Mucosa of gallbladder (tissue), 1 donor: Measurements from ENCODE around the gene DISC1. TPM values are rescaled to one million over a fixed set of nuclear protein-coding genes. Genes with fewer than 3 reads are reported as not detected.

Experiments
- DNase-seq: peaks from one replicate; pipeline ENCODE4 v3.0.0-alpha.2; 2020; ENCODE audit warnings: low spot score
- total RNA-seq: library from RNA; stranded (reverse); gene quantifications from one replicate; pipeline ENCODE4 v1.2.1, GENCODE V29; 2021
- donor health status: DM: no; HTN: no; CAD: no.

The DISC1 gene
- total RNA-seq, 1 donor from 2014 or later = 10.8 TPM

DNA sequence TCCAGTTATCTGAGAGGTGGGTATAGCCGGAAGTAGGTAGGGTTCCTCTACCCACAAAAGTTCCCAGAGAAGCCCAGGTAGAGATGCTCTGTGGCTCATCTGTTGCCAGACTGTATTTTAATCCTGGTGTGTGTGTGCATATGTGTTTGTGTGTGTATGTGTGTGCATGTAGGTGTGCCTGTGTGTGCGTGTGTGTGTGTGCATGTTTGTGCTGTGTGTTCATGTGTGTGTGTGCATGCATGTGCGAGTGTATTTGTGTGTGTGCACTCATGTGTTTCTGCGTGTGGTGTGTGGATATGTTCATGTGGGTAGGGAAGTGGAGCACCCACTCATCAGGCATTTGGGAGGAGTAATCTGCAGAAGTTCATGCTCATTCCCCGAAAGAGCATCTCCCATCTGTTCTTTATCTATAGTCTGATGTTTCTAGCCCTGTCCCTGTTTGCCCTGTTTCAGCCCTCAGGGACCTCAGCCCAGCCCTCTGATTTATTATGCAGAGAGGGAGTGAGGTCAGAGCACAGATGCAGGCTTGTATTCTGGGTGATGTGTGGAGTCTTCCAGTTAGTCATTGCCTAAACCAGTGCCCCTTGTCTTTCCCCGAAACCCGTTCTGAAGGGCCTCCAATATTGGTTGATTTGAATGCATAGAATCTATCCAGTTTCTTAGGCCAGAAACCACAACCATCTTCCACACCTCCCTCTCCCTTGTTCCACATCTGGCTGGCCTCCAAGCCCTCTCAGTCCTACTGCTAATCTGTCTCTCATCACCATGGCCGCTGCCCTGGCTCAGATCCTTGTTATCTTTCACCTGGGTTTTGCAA lies 69.1 kb downstream of the DISC1 start:
- DNase-seq = no peak

DNA sequence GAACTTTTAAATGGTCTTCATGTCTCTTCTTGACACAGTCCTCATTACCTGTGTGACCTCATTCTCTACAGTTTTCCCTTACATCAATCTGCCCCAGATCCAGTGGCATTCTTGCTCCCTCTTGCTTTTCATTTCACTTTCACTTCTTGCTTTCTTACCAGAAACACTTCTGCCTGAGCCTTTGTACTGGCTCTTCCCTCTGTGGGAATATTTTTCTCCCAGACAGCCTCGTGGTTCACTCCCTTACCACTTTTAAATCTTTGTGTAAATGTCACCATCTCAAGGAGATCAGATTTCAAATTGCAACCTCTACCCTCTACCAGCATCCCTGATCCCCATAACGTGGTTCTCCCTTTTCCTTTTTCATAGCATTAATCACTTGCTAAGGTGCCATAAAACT lies 73.2 kb downstream of the DISC1 start:
- no peak for DNase-seq

DNA sequence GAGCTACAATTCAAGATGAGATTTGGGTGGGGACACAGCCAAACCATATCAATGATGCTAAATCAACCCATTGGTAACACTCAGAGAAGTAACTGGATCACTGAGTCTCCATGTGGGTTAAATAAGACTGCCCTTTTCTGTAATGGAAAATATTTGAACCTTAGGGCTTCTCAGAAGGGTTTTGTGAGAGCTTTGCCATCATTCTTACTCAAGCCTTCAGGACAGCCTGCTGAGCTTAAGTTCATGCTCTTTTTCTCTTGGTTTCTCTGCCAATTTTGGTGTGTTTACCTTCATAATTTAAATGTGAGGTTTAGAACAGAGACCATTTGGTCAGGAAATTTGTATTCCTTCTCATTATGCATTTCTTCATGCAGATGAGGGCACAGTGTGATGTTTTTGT lies 74.7 kb downstream of the DISC1 start:
- DNase-seq = no peak

DNA sequence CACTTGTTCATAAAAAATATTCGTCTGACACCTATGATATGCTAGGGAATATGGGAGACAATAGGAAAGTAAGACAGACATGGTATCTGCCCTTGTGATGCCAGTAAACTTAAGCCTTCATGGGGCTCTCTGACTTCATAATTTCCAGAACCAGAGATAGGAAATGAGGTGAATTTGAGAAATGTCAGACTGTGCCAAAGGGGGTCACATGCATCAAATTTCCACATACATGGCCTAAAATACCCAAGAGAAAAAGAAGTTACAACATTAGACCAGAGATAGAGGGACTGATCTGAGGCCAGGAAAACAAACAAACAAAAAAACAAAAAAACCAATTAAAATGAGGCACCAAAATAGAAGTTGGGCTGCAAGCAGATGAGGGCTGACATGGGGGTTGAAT lies 75.7 kb downstream of the DISC1 start:
- DNase-seq = no peak

GRCh38 chr1:231702804-231703203 lies 76.2 kb downstream of the DISC1 start:
- DNase-seq = no peak

- DNase-seq = no peak
Observed at GRCh38 chr1:231705806-231706760, 79.5 kb downstream of the DISC1 start.

DNA sequence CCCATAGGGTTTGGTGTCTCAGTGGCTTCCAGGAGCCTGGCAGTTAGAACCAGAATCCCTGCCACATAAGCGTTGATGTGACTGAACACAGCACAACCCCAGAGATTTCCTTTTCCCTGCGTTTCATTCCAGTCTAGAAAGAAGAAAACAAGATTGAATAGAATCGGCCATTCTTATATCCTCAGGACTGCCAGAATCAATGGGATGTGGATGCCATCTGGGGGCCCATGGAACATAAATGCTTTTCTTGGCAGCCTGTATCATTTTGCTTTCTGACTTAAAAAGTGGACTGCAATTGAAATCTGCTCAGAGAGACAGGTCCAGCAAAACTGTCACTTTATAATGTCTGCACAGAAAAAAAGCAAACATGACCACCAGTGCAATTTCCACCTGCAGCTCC lies 80.3 kb downstream of the DISC1 start:
- no peak for DNase-seq

DNA sequence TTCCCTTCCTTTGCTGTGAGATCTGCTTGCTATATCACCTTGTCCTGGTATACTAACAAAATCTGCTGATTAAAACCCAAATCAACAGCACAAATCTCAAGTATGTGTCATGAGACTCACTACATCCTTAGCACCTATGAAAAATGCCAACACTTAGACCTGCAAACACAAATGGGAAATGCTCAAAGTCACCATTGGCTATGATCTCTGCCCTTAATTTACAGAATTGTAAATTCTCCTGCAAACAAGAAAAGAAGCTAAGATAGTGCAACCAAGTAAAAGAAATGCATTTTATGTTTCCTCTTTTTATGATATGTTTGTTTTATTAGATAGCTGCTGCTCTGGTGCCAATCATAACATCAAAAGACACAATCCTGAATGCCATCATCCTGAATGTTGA lies 80.8 kb downstream of the DISC1 start:
- DNase-seq = no peak

DNA sequence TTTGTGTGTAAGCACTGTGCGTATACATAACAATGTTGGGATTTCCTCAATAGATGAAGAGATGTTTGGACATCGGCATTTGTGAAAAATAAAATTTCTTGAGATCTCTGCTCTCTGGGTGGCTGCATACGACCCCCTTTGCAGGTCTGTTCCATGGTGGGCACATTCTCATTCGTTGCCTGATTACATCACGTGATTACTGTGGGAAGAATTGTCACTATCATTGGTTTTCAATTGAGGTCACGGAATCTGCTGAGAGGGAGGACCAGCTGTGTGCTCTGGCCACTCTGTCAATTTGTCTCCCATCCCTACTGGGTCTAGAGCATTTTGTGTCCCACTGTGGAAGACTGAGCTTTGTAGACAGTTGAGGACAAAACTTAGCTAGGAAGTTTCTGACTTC lies 81.8 kb downstream of the DISC1 start:
- DNase-seq = no peak

- no peak for DNase-seq
Observed at GRCh38 chr1:231714440-231714839, 87.8 kb downstream of the DISC1 start.

GRCh38 chr1:231715816-231716722 lies 89.5 kb downstream of the DISC1 start:
- no peak for DNase-seq

- DNase-seq = no peak
Observed at GRCh38 chr1:231716879-231717278, 90.3 kb downstream of the DISC1 start.

DNA sequence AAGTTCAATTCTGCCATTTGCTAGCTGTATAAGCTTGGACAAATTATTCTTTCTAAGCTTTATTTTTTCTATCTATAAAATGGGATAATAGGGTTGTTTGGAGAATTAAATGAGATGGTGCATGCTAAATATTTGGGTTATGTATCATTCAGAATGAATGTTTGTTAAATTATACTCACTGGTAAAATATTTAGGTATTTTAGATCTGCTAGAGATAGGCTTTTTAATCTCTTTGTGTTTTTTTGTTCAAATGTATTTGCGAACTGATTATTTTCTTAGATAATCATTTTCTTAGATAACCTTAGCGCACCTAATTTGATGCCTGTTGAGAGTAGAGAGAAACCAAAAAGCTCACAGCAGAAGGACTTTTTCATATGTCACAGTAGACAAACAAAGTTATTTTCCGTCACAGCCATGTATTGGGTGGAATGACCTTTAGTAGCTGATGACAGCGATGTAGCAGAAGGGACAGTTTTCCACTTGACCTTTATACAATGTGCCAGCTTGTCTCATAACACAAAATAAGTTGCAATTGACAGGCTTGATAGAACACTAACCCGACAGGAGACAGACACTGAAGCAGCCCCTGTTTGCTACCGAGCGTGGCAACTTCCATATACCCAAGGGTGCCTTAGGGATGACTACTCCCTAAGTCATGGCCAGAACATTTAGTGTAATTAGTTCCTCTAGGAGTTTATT lies 93.0 kb downstream of the DISC1 start:
- DNase-seq = no peak

DNA sequence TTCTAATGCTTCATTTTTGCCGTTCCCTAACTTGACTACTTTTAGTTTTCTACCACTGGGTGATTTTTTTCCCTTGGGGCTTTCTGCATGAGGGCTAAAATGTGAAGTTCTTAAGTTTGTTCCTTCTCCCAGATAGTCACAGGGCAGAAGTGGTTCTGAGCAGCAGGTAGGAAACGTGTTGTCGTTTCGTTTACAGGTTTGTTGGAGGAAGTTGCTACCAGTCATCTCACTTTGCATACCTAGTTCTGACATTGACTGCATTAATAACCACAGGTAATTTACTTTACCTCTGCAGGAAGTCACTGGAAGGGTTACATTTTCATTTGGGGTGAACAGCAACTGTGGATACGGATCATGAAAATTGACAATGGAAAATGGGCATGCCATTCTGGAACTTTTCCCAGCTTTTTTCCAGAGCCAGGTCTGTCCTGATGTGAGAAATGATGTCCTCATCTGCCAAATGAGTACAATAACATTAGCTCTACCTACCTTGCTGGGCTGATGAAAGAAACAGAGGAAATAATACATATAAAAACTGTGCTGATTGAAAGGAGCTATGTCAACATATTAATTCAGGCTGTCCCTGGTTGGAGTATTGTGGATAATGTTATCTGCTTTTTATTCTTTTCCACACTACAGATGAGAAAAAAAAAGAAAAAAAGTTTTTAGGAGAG lies 94.2 kb downstream of the DISC1 start:
- DNase-seq = no peak

DNA sequence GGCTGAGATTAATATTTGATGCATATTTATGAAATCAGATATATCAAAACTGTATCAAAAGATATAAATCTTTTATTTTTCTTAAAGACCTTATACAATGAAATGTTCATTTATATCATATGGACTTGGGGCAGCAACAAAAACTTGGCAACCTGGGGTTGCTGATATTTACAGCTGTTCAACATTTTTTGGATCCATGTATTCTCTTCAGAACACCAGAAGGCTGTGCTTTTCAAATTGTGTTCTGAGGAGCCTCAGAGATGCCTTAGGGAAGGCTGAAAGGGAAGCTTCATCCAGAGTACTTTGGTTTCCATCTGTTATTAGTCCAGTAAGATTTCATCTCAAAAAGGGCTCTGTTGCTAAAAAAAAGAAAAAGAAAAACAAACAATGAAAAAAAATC lies 94.8 kb downstream of the DISC1 start:
- DNase-seq = no peak

DNA sequence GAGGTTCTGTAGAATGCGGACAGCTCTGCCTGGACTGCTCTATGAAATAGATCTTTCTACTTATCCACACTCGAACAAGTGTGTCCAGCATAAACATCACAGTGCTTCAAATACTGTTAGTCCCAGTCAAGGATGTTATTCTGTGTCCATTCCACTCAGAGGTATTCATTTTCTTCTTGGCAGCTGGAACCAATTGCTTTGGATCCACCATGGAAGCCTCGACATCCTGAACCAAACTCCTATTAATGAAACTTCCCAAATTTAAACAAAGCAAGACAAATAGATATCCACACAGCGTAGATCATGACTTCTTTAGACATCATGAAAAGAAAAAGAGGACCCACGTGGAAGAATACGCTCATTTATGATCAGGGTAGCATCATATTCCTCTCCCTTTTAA lies 95.8 kb downstream of the DISC1 start:
- no peak for DNase-seq

- no peak for DNase-seq
Observed at GRCh38 chr1:231723146-231723545, 96.6 kb downstream of the DISC1 start.

DNA sequence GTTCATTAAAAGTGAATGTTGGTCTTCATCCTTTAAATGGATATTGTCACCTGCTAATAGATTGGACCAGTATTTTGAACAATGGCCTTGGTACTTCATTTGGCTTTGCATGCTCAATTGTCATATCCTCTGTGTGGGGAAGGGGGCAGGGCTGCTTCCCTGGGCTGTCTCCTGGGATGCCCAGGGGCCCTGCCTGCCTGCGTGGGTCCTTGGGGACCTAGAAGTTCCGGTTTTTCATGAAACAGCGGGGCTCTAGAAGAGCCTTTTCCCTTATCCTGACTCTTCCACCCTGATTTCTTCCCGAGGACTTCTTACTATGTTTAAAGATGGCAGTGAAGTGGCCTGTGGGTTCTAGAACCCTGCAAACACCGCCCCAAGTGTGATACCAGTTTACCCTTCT lies 97.5 kb downstream of the DISC1 start:
- no peak for DNase-seq

GRCh38 chr1:231724876-231725647 lies 98.5 kb downstream of the DISC1 start:
- peak; percentile 20 for DNase-seq

DNA sequence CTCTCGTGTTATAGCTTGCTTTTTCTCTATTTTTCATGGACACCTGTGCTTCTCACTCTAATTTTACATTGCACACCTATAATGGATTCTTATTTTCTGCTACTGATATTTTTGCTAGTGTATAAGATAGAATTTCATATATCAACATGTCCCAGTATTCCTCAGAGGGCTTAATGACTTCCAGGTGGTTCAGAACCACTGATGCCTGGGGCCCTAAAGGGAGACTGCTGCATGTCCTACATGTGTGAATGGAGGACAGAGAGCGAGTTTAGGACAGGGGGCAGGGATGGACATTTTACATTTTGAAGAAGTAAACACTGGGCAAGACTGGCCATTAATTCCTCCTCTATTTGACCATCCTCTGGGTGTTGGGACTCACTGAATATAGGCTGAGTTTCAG lies 100.6 kb downstream of the DISC1 start:
- no peak for DNase-seq
